ENCODE results near the gene IMPDH2. TPM values are rescaled to one million over a fixed set of nuclear protein-coding genes. Genes with fewer than 3 reads are reported as not detected.

IMPDH2 gene
- polyA plus RNA-seq, 3 donors = 20.8 to 67.3 (median 21.0) TPM

- intact Hi-C loops (cut with micrococcal nuclease) = no loop called here
- H3K4me3 Mint-ChIP-seq = no peak overlapping the region
Observed at GRCh38 chr3:49005303-49005680, 23.9 kb downstream of the IMPDH2 start.

DNA sequence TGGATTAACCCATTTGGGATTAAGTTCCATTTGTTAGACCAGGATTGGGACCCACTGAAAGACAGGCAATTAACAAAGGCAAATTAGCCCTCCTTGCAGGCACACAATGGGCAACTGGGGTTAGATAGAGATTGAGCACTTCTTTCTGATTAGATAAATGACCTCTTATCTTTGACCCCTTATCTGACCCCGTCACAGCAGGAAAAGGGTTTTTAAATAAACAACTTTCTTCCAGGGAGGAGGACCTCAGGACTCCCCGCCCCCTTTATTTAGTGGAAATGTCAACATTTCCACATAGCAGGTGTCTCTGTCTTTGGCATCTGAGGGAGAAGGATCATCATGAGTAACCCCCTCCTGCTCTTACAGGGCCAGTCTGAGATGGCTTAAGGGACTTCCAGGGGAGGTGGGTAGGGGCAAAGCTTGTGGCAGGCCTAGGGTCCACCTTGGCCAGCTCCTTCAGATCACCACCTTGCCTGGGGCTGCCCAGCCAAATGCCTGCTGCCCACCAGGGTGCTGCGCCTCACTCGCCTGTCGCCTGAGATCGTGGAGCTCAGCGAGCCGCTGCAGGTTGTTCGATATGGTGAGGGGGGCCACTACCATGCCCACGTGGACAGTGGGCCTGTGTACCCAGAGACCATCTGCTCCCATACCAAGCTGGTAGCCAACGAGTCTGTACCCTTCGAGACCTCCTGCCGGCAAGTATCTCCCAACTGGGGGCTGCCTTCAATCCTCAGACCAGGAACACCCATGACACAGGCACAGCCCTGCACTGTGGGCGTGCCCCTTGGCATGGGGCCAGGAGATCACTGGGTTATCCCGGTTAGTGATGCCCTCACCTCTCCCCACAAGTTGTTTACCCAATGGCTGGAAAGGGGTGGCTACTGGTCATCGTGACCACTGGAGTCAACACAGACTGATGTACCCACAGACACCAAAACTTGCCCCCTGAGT, 24.6 kb downstream of the IMPDH2 start:
- H3K36me3 Mint-ChIP-seq = peaks cover 6% of the 10 kb centered on the region in 2 donors
- Histone ChIP-seq H4K20me1 (ENCODE audit: insufficient read depth, low read length) (peaks cover 10% of the 10 kb centered on the region), H3K36me3 (replicated peaks in 1 of 2; ENCODE audit: control insufficient read depth in 1 of 2, insufficient read depth in 2 of 2, low read length in 2 of 2) (no peaks in the 10 kb centered on the region), H3K4me2 (replicated peaks; ENCODE audit: extremely low read depth, low read length, poor library complexity, severe bottlenecking) (no peak overlapping the region), H3K9me3 (replicated peaks in 1 of 2; ENCODE audit: control insufficient read depth in 1 of 2, insufficient read depth in 1 of 2, low read length in 2 of 2) (no peaks in the 10 kb centered on the region), H3K79me2 (ENCODE audit: insufficient read depth, low read length) (peaks cover 19% of the 10 kb centered on the region), H3K4me1 (ENCODE audit: control insufficient read depth in 1 of 2, insufficient read depth in 2 of 2, low read length in 2 of 2) (peaks cover 20 to 33% of the 10 kb centered on the region in 2 donors), H3K27ac (ENCODE audit: low read depth in 1 of 2, low read length in 2 of 2) (no peak overlapping the region), H3K27me3 (ENCODE audit: control insufficient read depth in 2 of 2, insufficient read depth in 2 of 2, low read length in 2 of 2) (no peaks in the 10 kb centered on the region), H3K9ac (ENCODE audit: insufficient read depth, low read length, poor library complexity, severe bottlenecking) (no peak overlapping the region), H3K4me3 (replicated peaks in 1 of 3; ENCODE audit: low read depth in 2 of 3, low read length in 3 of 3) (no peak overlapping the region), H2AFZ (ENCODE audit: insufficient read depth, low read depth, low read length, poor library complexity, severe bottlenecking) (no peak overlapping the region)
- peak overlapping the region in 2 of 7 donors; percentile 12 to 38 for H3K27ac Mint-ChIP-seq
- TF ChIP-seq CTCF (IDR thresholded peaks at IDR 0.05) = no peak
- H3K4me1 Mint-ChIP-seq = peaks cover 22% of the 10 kb centered on the region
- 100% methylated on average over 12 of the region's 16 CpGs for WGBS (ENCODE audit: insufficient coverage)
- H3K27me3 Mint-ChIP-seq (ENCODE audit: low read depth in 3 of 3) = peaks cover 0 to 3% (median 1%) of the 10 kb centered on the region in 3 donors
- DNase-seq = no peak
- no peaks in the 10 kb centered on the region for H3K9me3 Mint-ChIP-seq
- H3K4me3 Mint-ChIP-seq = no peak overlapping the region
- intact Hi-C loops (cut with micrococcal nuclease) = no loop called here

More at GRCh38 chr3:49005303-49005680, 23.9 kb downstream of the IMPDH2 start:
- Histone ChIP-seq H3K4me1 (ENCODE audit: control insufficient read depth in 1 of 2, insufficient read depth in 2 of 2, low read length in 2 of 2) (peaks cover 20 to 34% of the 10 kb centered on the region in 2 donors), H3K36me3 (replicated peaks in 1 of 2; ENCODE audit: control insufficient read depth in 1 of 2, insufficient read depth in 2 of 2, low read length in 2 of 2) (no peaks in the 10 kb centered on the region), H3K4me2 (replicated peaks; ENCODE audit: extremely low read depth, low read length, poor library complexity, severe bottlenecking) (no peak overlapping the region), H3K27ac (ENCODE audit: low read depth in 1 of 2, low read length in 2 of 2) (no peak overlapping the region), H2AFZ (ENCODE audit: insufficient read depth, low read depth, low read length, poor library complexity, severe bottlenecking) (no peak overlapping the region), H3K9me3 (replicated peaks in 1 of 2; ENCODE audit: control insufficient read depth in 1 of 2, insufficient read depth in 1 of 2, low read length in 2 of 2) (no peaks in the 10 kb centered on the region), H3K9ac (ENCODE audit: insufficient read depth, low read length, poor library complexity, severe bottlenecking) (no peak overlapping the region), H3K79me2 (ENCODE audit: insufficient read depth, low read length) (peaks cover 21% of the 10 kb centered on the region), H3K27me3 (ENCODE audit: control insufficient read depth in 2 of 2, insufficient read depth in 2 of 2, low read length in 2 of 2) (no peaks in the 10 kb centered on the region), H4K20me1 (ENCODE audit: insufficient read depth, low read length) (peaks cover 10% of the 10 kb centered on the region), H3K4me3 (replicated peaks in 1 of 3; ENCODE audit: low read depth in 2 of 3, low read length in 3 of 3) (no peak overlapping the region)
- WGBS (ENCODE audit: insufficient coverage) = 91% methylated on average over 1 of the region's 3 CpGs
- TF ChIP-seq CTCF (IDR thresholded peaks at IDR 0.05) = no peak
- no peaks in the 10 kb centered on the region for H3K9me3 Mint-ChIP-seq
- peaks cover 5 to 10% of the 10 kb centered on the region in 2 donors for H3K36me3 Mint-ChIP-seq
- peaks cover 23% of the 10 kb centered on the region for H3K4me1 Mint-ChIP-seq
- H3K27me3 Mint-ChIP-seq (ENCODE audit: low read depth in 3 of 3) = peaks cover 0 to 3% (median 1%) of the 10 kb centered on the region in 3 donors
- H3K27ac Mint-ChIP-seq = peak overlapping the region in 1 of 7 donors; percentile 14
- DNase-seq = no peak

Measured in CD14-positive monocyte (primary cell).